Activated CD4-positive, alpha-beta T cell treated with anti-CD3 and anti-CD28 coated beads, Interleukin-2, amount 10 ng/mL, durations not matched to agents 7 days and 5 days (primary cell): ENCODE data around the gene BNIP1. TPM values are rescaled to one million over a fixed set of nuclear protein-coding genes. Genes with fewer than 3 reads are reported as not detected.
A peak's percentile ranks its signal among the peaks of the same experiment; 100 is the strongest.
"Not testable (repeated sequence)": the region's sequence is repeated elsewhere in the genome, so short reads cannot be mapped to it uniquely, and the experiment has no call there.

ENCODE experiments used
- CTCF ChIA-PET: fragments of 350-600 bp; sonication (Branson Sonifier 250); formaldehyde crosslinking; loops from one replicate; lab custom pipeline; 2021; ENCODE audit warnings: antibody characterized with exemption; lab: Charles Lee
- POLR2A ChIA-PET: fragments of 350-600 bp; sonication (Branson Sonifier 250); formaldehyde crosslinking; loops from one replicate; lab custom pipeline; 2021; ENCODE audit warnings: antibody characterized with exemption; lab: Charles Lee
- DNase-seq: peaks from one replicate; pipeline ENCODE4 v3.0.0-alpha.2; 2020
- H3K27ac Mint-ChIP-seq: one replicate; pipeline ENCODE4 v1.8.0; 2021; ENCODE audit warnings: mild to moderate bottlenecking, moderate library complexity, mixed read lengths
- H3K27me3 Mint-ChIP-seq: one replicate; pipeline ENCODE4 v1.8.0; 2021; ENCODE audit warnings: mixed read lengths
- H3K36me3 Mint-ChIP-seq: one replicate; pipeline ENCODE4 v1.8.0; 2021; ENCODE audit warnings: low read depth, mixed read lengths
- H3K4me1 Mint-ChIP-seq: one replicate; pipeline ENCODE4 v1.8.0; 2021; ENCODE audit warnings: mixed read lengths
- H3K4me3 Mint-ChIP-seq: one replicate; pipeline ENCODE4 v1.8.0; 2021; ENCODE audit warnings: mild to moderate bottlenecking, moderate library complexity, mixed read lengths
- H3K9me3 Mint-ChIP-seq: one replicate; pipeline ENCODE4 v1.8.0; 2021; ENCODE audit warnings: mixed read lengths
- total RNA-seq, 2 experiments: library from RNA; stranded (reverse); gene quantifications; one replicate each; pipeline ENCODE4 v1.2.3, GENCODE V29; 2021

BNIP1 gene, protein sequence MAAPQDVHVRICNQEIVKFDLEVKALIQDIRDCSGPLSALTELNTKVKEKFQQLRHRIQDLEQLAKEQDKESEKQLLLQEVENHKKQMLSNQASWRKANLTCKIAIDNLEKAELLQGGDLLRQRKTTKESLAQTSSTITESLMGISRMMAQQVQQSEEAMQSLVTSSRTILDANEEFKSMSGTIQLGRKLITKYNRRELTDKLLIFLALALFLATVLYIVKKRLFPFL
- 10 to 100 TPM; 14.9 to 15.4 TPM for total RNA-seq

DNA sequence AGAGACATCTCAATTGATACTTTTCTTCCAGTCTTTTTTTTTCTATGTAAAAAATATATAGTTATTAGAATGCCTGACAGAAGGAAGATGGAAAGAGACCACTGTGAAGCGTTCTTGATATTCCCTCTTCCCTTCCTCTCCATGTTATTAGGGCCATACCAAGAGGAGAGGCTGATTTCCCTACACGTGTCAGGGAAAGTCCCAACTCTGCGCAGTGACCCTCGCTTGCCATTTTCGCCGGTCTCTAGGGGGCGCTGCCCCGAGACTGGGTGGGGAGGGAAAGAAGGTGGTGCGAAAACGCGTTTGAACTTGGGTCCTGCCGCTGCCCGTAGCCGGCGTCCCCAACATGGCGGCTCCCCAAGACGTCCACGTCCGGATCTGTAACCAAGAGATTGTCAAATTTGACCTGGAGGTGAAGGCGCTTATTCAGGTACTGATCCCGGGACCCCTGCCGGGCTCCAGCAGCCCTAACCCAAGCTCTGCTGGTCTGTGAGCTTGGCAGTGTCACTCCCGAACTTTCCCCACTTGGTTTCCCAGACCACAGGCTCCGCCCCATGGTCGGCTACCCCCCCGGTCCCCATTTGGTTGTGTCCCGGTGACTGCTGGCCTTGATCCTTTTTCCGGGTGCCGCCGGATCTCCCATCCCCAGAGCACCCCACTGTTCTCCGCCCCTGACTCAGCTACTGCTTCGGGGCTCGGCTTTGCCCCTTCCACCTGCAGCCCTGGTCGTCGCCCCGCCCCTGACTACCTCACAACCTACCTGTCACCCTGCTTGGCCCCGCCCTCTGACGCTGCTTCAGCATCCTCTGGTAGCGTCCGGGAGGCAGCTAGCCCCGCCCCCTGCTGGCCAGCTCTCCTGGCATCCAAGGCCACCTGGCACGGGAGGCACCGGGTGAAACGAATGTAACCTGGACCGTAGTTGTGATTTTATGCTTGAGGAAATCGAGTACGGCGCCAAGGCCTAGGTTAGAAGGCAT, at the start of gene BNIP1:
BNIP1 (plus strand) TSS at position 332 of the 977 bp plus-strand sequence; CDS start at position 347, 15 bp downstream.
- ChIA-PET CTCF (interaction anchor here (0.5 to 1.6 kb wide), 11 partner anchors 9 to 1409 kb away, joined by 3 to 11 read pairs (median 3); partner anchors contain the start of gene ATP6V0E1), POLR2A (no interaction called here)
- H3K4me3 Mint-ChIP-seq, result peak within 1 kb of the TSS; percentile 100
- peaks cover 20% of the 10 kb centered on the region for H3K4me1 Mint-ChIP-seq
- no peaks in the 10 kb centered on the region for H3K9me3 Mint-ChIP-seq
- H3K27me3 Mint-ChIP-seq, result no peaks in the 10 kb centered on the region
- H3K36me3 Mint-ChIP-seq, result peaks cover 23% of the 10 kb centered on the region
- H3K27ac Mint-ChIP-seq, result peak within 1 kb of the TSS; percentile 100
- DNase-seq, result peak; percentile 96

DNA sequence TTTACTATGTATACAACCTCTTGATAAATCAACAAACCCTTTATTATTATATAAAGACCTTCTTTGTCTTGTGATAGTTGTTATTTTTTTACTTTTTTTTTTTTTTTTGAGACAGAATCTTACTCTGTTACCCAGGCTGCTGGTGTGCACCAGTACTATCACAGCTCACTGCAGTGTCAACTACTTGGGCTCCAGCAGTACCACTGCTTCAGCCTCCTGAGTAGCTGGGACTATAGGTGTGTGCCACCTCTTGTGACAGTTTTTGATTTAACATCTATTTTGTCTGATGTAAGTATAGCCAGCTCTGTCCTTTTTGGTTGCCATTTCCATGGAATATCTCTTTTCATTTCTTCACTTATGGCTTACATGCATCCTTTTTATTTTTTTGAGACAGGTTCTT, 45.5 kb upstream of the BNIP1 start:
- DNase-seq, result no peak
- no peak overlapping the region for H3K27ac Mint-ChIP-seq
- no peaks in the 10 kb centered on the region for H3K27me3 Mint-ChIP-seq
- peaks cover 8% of the 10 kb centered on the region for H3K4me1 Mint-ChIP-seq
- no peak overlapping the region for H3K4me3 Mint-ChIP-seq
- peaks cover 9% of the 10 kb centered on the region for H3K9me3 Mint-ChIP-seq
- CTCF ChIA-PET, result no interaction called here
- peaks cover 29% of the 10 kb centered on the region for H3K36me3 Mint-ChIP-seq
- POLR2A ChIA-PET, result no interaction called here

DNA sequence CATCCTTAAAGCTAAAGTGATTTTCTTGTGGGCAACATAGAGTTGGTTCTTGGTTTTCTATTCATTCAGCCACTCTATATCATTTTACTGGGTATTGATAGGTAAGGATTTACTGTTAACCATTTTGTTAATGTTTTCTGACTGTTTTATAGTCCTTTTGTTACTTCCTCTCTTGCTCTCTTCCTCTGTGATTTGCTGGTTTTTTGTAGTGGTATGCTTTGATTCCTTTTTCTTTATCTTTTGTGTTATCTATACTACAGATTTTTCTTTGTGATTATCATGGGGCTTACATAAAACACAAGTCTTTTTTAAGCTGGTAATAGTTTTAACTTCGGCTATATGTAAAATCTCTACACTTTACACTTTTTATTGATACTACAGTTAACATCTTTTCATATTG, 44.9 kb upstream of the BNIP1 start:
- H3K4me3 Mint-ChIP-seq, result no peak overlapping the region
- no peak overlapping the region for H3K27ac Mint-ChIP-seq
- H3K27me3 Mint-ChIP-seq, result no peaks in the 10 kb centered on the region
- peaks cover 8% of the 10 kb centered on the region for H3K4me1 Mint-ChIP-seq
- H3K9me3 Mint-ChIP-seq, result peaks cover 9% of the 10 kb centered on the region
- POLR2A ChIA-PET, result no interaction called here
- CTCF ChIA-PET, result interaction anchor here (1.7 kb wide), 1 partner anchor 28 kb away, joined by 4 read pairs; no protein-coding TSS in a partner anchor
- peaks cover 27% of the 10 kb centered on the region for H3K36me3 Mint-ChIP-seq
- DNase-seq, result no peak

DNA sequence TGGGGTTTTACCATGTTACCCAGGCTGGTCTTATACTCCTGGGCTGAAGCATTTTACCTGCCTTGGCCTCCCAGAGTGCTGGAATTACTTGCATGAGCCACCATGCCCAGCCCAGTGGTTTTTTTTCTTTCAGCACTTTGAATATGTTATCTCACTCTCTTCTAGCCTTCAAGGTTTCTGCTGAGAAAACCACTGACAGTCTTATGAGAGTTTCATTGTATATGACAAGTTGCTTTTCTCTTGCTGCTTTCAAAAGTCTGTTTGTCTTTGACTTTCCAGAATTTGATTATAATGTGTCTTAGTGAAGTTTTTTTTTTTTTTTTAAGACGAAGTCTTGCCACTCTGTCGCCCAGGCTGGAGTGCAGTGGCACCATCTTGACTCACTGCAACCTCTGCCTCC, 43.1 kb upstream of the BNIP1 start:
- Mint-ChIP-seq H3K9me3 (peaks cover 9% of the 10 kb centered on the region), H3K27me3 (no peaks in the 10 kb centered on the region), H3K4me1 (peaks cover 8% of the 10 kb centered on the region), H3K27ac (no peak overlapping the region), H3K36me3 (peaks cover 27% of the 10 kb centered on the region), H3K4me3 (no peak overlapping the region)
- CTCF ChIA-PET, result interaction anchor here (1.7 kb wide), 1 partner anchor 30 kb away, joined by 4 read pairs; no protein-coding TSS in a partner anchor
- DNase-seq, result no peak
- POLR2A ChIA-PET, result no interaction called here

DNA sequence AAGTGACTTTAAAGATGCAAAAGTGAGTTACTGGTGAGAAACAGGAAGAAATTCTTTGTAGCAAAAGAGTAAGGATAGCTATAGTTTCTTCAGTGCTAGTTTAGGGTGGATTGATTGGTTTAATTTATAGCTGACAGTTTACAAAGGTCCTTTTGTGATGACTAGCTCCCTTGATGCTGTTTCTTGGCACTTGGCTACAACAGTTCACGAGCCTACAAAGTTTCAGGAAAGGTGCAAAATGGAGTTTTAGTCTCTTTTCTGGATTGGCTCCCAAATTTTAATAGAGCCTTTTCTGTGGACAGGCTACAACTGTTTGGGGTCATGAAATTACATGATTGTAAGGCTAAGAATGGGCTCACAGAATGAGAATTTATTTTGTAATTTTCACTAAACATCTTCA, 40.9 kb upstream of the BNIP1 start:
- H3K9me3 Mint-ChIP-seq, result peaks cover 9% of the 10 kb centered on the region
- no peak for DNase-seq
- no peaks in the 10 kb centered on the region for H3K27me3 Mint-ChIP-seq
- ChIA-PET POLR2A (no interaction called here), CTCF (interaction anchor here (1.2 kb wide), 2 partner anchors 9 to 16 kb away, joined by 4 read pairs; no protein-coding TSS in a partner anchor)
- H3K4me3 Mint-ChIP-seq, result no peak overlapping the region
- H3K4me1 Mint-ChIP-seq, result peaks cover 8% of the 10 kb centered on the region
- H3K27ac Mint-ChIP-seq, result no peak overlapping the region
- H3K36me3 Mint-ChIP-seq, result peaks cover 25% of the 10 kb centered on the region

DNA sequence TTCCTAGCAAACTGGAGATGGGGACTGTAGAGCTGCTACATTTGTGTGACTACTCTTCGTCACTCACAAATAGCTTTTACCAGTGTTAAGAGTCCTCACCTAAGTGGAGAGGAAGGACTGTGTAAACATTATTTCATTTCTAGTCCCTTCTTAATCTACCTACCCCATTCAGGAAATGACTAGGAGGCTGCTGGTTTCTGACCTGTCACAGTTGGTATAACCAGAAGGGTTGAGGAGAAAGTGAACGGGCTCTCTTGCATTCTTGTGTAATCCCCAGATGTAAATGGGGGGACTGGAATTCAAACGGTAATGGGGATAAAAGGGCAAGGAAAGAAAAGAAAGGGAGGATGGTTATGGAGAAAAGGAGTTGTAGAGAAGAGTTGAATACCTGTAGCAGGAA, 35.4 kb upstream of the BNIP1 start:
- H3K27me3 Mint-ChIP-seq, result no peaks in the 10 kb centered on the region
- H3K9me3 Mint-ChIP-seq, result no peaks in the 10 kb centered on the region
- CTCF ChIA-PET, result no interaction called here
- H3K4me1 Mint-ChIP-seq, result peaks cover 18% of the 10 kb centered on the region
- no peak for DNase-seq
- H3K27ac Mint-ChIP-seq, result peak overlapping the region; percentile 15
- H3K36me3 Mint-ChIP-seq, result peaks cover 29% of the 10 kb centered on the region
- POLR2A ChIA-PET, result interaction anchor here (0.6 kb wide), 1 partner anchor 11 kb away, joined by 3 read pairs; no protein-coding TSS in a partner anchor
- no peak overlapping the region for H3K4me3 Mint-ChIP-seq

DNA sequence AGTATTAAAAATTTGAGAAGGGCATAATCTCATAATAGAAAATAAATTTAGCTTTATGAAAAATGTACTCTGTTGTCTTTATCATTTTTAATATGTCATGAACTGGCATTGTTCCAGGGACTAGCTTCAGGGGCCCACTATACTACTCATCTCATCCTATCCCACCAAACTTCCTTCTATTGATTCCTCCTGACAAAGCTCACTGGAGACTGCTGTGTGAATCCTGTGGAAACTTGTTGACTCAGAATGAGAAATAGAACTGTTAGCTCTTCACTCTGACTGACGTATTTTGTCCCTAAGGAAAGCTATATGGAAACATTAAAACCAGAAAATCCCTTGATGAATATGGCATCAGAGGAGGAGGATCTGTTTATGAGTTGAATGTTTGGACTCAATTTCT, 29.8 kb upstream of the BNIP1 start:
- Mint-ChIP-seq H3K4me1 (peaks cover 10% of the 10 kb centered on the region), H3K27me3 (no peaks in the 10 kb centered on the region), H3K27ac (no peak overlapping the region), H3K36me3 (peaks cover 42% of the 10 kb centered on the region), H3K4me3 (no peak overlapping the region), H3K9me3 (peaks cover 5% of the 10 kb centered on the region)
- CTCF ChIA-PET, result no interaction called here
- POLR2A ChIA-PET, result no interaction called here
- no peak for DNase-seq

DNA sequence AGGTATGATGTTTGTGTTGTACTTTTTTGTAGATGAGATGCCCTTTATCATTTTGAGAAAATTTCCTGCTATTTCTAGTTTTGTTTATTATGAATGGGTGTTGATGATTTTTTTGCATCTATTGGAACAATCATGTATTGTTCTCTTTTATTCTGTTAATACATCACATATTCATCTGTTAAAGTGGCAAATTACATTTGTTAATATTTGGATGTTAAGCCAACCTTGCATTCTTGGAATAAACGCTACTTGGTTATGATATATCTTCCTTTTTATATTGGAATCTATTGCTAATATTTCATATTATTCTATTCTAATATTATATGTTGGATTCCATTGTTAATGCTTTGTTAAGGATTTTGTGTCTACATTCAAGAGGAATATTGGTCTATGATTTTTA, 24.6 kb upstream of the BNIP1 start:
- Mint-ChIP-seq H3K4me3 (no peak overlapping the region), H3K9me3 (peaks cover 11% of the 10 kb centered on the region), H3K27ac (no peak overlapping the region), H3K4me1 (no peaks in the 10 kb centered on the region), H3K27me3 (no peaks in the 10 kb centered on the region), H3K36me3 (peaks cover 35% of the 10 kb centered on the region)
- CTCF ChIA-PET, result no interaction called here
- POLR2A ChIA-PET, result no interaction called here
- no peak for DNase-seq

DNA sequence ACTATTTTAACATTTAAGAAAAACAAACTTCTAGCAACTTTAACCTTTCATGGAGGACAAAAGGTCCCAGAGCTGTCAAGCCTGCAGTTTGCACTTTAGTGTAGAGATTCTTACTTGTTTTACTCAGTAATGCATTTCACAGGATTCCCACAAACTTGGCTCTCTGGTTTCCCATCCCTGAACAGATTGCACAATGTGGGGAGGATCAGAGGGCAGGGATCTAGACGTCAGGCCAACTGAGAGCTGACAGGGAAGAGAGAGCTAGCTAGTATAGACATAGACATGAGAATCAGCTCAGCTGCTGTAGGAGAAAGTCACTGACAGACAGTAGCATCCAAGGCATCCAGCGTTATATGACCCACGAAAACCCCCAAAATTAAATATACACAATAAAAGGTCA, 20.9 kb upstream of the BNIP1 start:
- no peaks in the 10 kb centered on the region for H3K4me1 Mint-ChIP-seq
- no peaks in the 10 kb centered on the region for H3K27me3 Mint-ChIP-seq
- H3K9me3 Mint-ChIP-seq, result peaks cover 9% of the 10 kb centered on the region
- DNase-seq, result no peak
- no peak overlapping the region for H3K4me3 Mint-ChIP-seq
- no peak overlapping the region for H3K27ac Mint-ChIP-seq
- H3K36me3 Mint-ChIP-seq, result peaks cover 40% of the 10 kb centered on the region
- ChIA-PET CTCF (no interaction called here), POLR2A (no interaction called here)

DNA sequence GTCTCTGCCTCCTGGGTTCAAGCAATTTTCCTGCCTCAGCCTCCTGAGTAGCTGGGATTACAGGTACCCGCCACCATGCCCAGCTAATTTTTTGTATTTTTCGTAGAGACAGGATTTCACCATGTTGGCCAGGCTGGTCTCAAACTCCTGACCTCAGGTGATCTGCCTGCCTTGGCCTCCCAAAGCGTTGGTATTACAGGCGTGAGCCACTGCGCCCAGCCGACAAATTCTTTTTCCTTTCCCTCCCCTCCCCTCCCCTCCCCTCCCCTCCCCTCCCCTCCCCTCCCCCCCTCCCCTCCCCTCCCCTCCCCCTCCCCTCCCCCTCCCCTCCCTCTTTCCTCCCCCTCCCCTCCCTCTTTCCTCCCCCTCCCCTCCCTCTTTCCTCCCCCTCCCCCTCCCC, 12.2 kb upstream of the BNIP1 start:
- H3K4me1 Mint-ChIP-seq, H3K27ac Mint-ChIP-seq, H3K27me3 Mint-ChIP-seq, H3K9me3 Mint-ChIP-seq, CTCF ChIA-PET, H3K4me3 Mint-ChIP-seq, POLR2A ChIA-PET, DNase-seq: not testable (repeated sequence)
- peaks cover 21% of the 10 kb centered on the region for H3K36me3 Mint-ChIP-seq

DNA sequence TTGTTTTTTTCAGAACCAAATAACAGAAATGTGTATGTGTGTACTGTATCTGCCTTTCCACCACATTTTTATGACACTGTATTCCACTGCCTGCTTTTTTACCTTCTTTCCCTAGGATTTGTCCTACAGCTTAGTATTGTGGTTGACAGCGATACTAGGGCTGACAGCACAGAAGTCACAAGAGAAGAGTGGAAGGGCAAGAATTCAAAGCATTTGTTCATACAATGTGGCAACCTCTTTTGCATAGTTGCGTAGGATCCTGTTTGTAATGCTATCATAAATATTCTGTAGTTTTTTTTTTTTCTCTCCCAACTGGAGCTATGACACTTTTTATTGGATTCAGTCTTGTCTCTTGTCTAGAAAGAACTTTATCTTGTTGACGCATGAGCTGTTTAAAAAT, 5.6 kb upstream of the BNIP1 start:
- peaks cover 1% of the 10 kb centered on the region for H3K36me3 Mint-ChIP-seq

DNA sequence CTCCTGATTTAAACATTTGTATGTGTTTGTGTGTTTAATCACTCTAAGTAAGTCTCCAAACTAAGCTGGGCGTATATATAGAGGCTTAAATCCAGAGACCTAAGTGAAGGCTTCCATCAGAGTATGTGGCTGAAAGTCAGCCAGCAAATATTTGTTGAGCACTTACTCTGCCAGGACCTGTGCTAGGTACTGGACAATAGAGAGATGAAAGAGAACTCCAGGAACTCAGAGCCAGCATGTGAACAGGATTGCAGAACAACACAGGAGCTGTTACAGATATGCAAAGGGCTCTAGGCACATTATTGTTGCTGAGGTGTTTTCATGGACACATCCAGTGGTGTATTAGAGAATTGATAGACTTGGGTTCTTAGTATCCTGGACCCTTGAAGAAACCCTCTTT, 4.7 kb upstream of the BNIP1 start:
- ChIA-PET POLR2A (no interaction called here), CTCF (no interaction called here)
- peaks cover 3% of the 10 kb centered on the region for H3K4me1 Mint-ChIP-seq
- H3K27ac Mint-ChIP-seq, result no peak overlapping the region
- no peaks in the 10 kb centered on the region for H3K27me3 Mint-ChIP-seq
- no peak for DNase-seq
- H3K9me3 Mint-ChIP-seq, result no peaks in the 10 kb centered on the region
- peaks cover under 1% of the 10 kb centered on the region for H3K36me3 Mint-ChIP-seq
- H3K4me3 Mint-ChIP-seq, result no peak overlapping the region

More for the DNA sequence above, 5.6 kb upstream of the BNIP1 start:
- ChIA-PET CTCF (interaction anchor here (0.9 kb wide), 1 partner anchor 8 kb away, joined by 4 read pairs; no protein-coding TSS in a partner anchor), POLR2A (no interaction called here)
- Mint-ChIP-seq H3K4me3 (no peak overlapping the region), H3K27me3 (no peaks in the 10 kb centered on the region), H3K4me1 (no peaks in the 10 kb centered on the region), H3K27ac (no peak overlapping the region), H3K9me3 (no peaks in the 10 kb centered on the region)
- no peak for DNase-seq

DNA sequence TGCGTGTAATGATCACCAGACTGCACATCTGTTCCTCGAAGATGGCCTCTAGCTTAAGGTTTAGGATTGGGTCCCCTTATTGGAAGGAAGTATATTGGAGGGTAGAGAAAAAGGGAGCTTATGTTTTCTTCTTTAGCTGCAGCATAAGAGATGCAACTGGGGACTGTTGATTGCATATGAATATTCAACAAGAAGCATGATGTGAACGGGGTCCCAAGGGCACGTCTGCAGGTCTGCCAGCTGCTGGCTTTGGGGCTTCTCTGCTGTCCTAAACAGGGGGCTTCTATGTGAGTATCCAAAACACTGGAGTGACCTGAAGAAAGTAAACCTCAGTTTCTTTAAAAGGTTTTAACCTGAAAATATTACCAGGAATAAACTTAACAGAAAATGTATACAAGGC, 3.6 kb upstream of the BNIP1 start:
- POLR2A ChIA-PET, result no interaction called here
- no peaks in the 10 kb centered on the region for H3K9me3 Mint-ChIP-seq
- peaks cover 5% of the 10 kb centered on the region for H3K36me3 Mint-ChIP-seq
- peaks cover 12% of the 10 kb centered on the region for H3K4me1 Mint-ChIP-seq
- H3K27ac Mint-ChIP-seq, result no peak overlapping the region
- H3K27me3 Mint-ChIP-seq, result no peaks in the 10 kb centered on the region
- DNase-seq, result no peak
- H3K4me3 Mint-ChIP-seq, result no peak overlapping the region
- CTCF ChIA-PET, result interaction anchor here (0.9 to 1.2 kb wide), 3 partner anchors 31 to 191 kb away, joined by 3 read pairs; no protein-coding TSS in a partner anchor
